PFSK-1 (cell line): Measurements from ENCODE around the gene PILRA.

Source experiments
- FOXP2 ChIP-seq: optimal IDR thresholded peaks from 2 replicates; pipeline ENCODE3; 2011; ENCODE audit warnings: borderline replicate concordance, control low read depth, inconsistent platforms; ENCODE audit not compliant: insufficient read depth; ENCODE audit errors: extremely low read length, extremely low read depth
- POLR2AphosphoS5 ChIP-seq: IDR thresholded peaks from 2 replicates; pipeline ENCODE4 v1.6.1; 2012; ENCODE audit warnings: low read depth, mild to moderate bottlenecking, control low read depth, low read length, moderate library complexity
- SIN3A ChIP-seq: IDR thresholded peaks from 2 replicates; pipeline ENCODE4 v1.6.1; 2012; ENCODE audit warnings: mild to moderate bottlenecking, low read length, moderate library complexity, borderline replicate concordance; ENCODE audit not compliant: insufficient read depth
- TAF1 ChIP-seq: IDR thresholded peaks from 2 replicates; pipeline ENCODE4 v1.6.1; 2012; ENCODE audit warnings: low read length, control low read depth, borderline replicate concordance; ENCODE audit not compliant: insufficient read depth
- TF ChIP-seq, protein P1 (sequence below), 2 experiments: IDR thresholded peaks; 2 replicates each; pipeline versions ENCODE4 v1.6.1 to v1.8.0; 2011 to 2012; ENCODE audit warnings: low read depth in 2 of 2, low read length in 2 of 2, control low read depth in 1 of 2, inconsistent platforms in 1 of 2, mild to moderate bottlenecking in 1 of 2, moderate library complexity in 1 of 2; ENCODE audit not compliant: insufficient read depth in 1 of 2

PILRA gene

DNA sequence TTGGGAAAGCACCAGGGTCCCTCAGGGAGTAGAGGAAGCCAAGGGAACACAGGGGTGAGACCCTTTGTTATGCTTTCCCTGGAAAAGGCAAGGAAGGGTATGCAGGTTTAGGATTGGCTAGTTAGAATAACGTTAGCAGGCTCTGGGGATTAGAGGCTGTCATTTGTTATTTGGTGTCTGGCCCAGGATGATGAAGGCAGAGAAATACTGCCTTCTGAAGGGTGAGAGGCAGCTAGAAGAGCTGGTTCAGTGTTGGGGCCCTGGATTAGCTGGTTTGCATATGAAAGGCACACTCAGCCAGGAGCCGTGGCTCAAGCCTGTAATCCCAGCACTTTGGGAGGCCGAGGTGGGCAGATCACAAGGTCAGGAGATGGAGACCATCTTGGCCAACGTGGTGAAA, 3.0 kb upstream of the PILRA start:
- peak; percentile 14; the same call in 1 of the 2 replicates for TF ChIP-seq POLR2AphosphoS5
- TF ChIP-seq SIN3A = no peak
- no peak for TF ChIP-seq TAF1
- TF ChIP-seq, protein P1, sequence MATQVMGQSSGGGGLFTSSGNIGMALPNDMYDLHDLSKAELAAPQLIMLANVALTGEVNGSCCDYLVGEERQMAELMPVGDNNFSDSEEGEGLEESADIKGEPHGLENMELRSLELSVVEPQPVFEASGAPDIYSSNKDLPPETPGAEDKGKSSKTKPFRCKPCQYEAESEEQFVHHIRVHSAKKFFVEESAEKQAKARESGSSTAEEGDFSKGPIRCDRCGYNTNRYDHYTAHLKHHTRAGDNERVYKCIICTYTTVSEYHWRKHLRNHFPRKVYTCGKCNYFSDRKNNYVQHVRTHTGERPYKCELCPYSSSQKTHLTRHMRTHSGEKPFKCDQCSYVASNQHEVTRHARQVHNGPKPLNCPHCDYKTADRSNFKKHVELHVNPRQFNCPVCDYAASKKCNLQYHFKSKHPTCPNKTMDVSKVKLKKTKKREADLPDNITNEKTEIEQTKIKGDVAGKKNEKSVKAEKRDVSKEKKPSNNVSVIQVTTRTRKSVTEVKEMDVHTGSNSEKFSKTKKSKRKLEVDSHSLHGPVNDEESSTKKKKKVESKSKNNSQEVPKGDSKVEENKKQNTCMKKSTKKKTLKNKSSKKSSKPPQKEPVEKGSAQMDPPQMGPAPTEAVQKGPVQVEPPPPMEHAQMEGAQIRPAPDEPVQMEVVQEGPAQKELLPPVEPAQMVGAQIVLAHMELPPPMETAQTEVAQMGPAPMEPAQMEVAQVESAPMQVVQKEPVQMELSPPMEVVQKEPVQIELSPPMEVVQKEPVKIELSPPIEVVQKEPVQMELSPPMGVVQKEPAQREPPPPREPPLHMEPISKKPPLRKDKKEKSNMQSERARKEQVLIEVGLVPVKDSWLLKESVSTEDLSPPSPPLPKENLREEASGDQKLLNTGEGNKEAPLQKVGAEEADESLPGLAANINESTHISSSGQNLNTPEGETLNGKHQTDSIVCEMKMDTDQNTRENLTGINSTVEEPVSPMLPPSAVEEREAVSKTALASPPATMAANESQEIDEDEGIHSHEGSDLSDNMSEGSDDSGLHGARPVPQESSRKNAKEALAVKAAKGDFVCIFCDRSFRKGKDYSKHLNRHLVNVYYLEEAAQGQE (IDR thresholded peaks at IDR 0.05; ENCODE audit: insufficient read depth in 1 of 2, low read depth in 2 of 2, low read length in 2 of 2) = no peak
- TF ChIP-seq FOXP2 = no peak

DNA sequence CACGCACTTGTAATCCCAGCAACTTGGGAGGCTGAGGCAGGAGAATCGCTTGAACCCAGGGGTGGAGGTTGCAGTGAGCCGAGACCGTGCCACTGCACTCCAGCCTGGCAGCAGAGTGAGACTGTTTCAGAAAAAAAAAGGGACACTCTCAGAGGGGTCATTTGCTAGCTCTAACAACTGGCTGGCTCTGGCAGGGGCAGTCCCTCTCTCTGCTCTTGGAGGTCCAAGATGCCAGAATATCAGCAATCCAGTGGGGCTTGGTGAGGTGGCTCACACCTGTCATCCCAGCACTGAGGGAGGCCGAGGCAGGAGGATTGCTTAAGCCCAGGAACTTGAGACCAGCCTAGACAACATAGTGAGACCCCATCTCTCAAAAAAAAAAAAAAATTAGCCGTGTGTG, 2.5 kb upstream of the PILRA start:
- no peak for TF ChIP-seq FOXP2
- TF ChIP-seq TAF1 = no peak
- no peak for TF ChIP-seq SIN3A
- TF ChIP-seq, protein P1 (IDR thresholded peaks at IDR 0.05; ENCODE audit: insufficient read depth in 1 of 2, low read depth in 2 of 2, low read length in 2 of 2) = no peak
- no peak for TF ChIP-seq POLR2AphosphoS5

DNA sequence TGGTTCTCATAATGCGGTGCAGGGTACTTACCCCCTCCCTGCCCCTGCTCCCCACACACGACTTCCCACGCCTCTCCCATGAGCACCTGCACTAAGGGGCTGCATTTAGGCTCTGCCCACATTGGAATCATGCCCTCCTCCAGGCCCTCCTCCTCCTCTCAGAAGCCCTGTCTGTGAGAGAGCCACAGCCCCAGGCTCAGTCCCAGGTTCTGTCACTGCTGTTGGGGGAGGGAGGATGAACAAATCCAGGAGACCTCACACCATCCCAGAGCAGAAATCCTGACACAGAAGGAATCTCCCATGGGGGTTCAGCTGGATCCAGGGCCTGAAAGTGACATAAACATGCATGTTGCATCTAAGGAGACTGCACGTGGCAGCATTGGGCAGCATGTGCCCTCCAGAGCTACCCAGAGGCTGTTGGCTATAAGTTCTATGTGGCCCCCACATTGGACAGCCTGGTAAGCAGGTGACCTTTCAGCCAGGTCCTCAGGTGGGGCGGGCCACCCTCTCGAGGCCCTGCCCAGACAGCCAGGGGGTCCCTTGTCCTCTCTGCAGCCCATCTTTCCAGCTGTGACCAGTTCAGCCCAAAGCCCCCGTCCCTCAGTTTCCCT, 1.6 kb upstream of the PILRA start:
- no peak for TF ChIP-seq TAF1
- TF ChIP-seq, protein P1 (IDR thresholded peaks at IDR 0.05; ENCODE audit: insufficient read depth in 1 of 2, low read depth in 2 of 2, low read length in 2 of 2) = no peak
- no peak for TF ChIP-seq POLR2AphosphoS5
- no peak for TF ChIP-seq SIN3A
- TF ChIP-seq FOXP2 = no peak

DNA sequence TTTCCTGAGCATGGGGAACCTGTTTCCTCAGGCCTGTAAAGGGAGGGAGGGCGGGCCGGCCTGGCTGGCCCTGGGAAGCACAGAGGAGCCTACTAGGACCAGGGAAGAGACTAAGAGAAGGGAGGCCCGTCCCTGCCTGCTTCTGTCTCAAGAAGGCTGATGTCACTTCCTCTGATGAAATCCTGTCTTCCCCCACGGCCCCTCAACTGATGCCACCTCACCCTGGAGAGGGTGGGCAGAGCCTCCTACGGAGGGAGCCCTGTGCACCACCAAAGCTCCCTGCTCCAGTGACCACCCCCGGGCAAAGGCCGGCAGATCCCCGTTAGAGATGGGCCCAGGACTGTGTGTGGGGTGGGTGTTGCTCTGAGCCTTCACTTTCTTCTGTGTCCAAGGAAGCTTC, 1.0 kb upstream of the PILRA start:
- TF ChIP-seq POLR2AphosphoS5 (no peak), SIN3A (no peak), TAF1 (no peak), FOXP2 (no peak)
- TF ChIP-seq, protein P1 (IDR thresholded peaks at IDR 0.05; ENCODE audit: insufficient read depth in 1 of 2, low read depth in 2 of 2, low read length in 2 of 2) = no peak
